HCT116 (cell line): Measurements from ENCODE around the gene STAM2.

Source experiments
- ATF3 ChIP-seq: IDR thresholded peaks from 2 replicates; pipeline ENCODE4 v1.6.1; 2012
- CEBPB ChIP-seq: IDR thresholded peaks from 2 replicates; pipeline ENCODE4 v1.6.1; 2012; ENCODE audit warnings: low read depth
- EGR1 ChIP-seq: IDR thresholded peaks from 2 replicates; pipeline ENCODE4 v1.6.1; 2012; ENCODE audit warnings: low read depth
- EZH2 ChIP-seq: fragments of 200-600 bp; sonication (generic); IDR thresholded peaks from 2 replicates; pipeline ENCODE4 v1.6.1; 2017; ENCODE audit warnings: antibody characterized with exemption, mixed run types
- POLR2A ChIP-seq: IDR thresholded peaks from 2 replicates; pipeline ENCODE4 v1.7.0; 2011; ENCODE audit warnings: borderline replicate concordance; ENCODE audit not compliant: insufficient read depth, insufficient read length; ENCODE audit errors: extremely low read depth
- POLR2AphosphoS5 ChIP-seq: IDR thresholded peaks from 2 replicates; pipeline ENCODE4 v1.6.1; 2011; ENCODE audit warnings: mild to moderate bottlenecking, low read depth, low read length, moderate library complexity
- REST ChIP-seq: IDR thresholded peaks from 2 replicates; pipeline ENCODE4 v1.6.1; 2012; ENCODE audit warnings: low read depth
- SIN3A ChIP-seq: IDR thresholded peaks from 2 replicates; pipeline ENCODE4 v1.6.1; 2012; ENCODE audit warnings: low read depth
- ZNF274 ChIP-seq: fragments of 200-500 bp; sonication (Bioruptor generic); IDR thresholded peaks from 2 replicates; pipeline ENCODE4 v1.6.1; 2014; ENCODE audit warnings: mild to moderate bottlenecking, low read depth, low read length, inconsistent platforms
- TF ChIP-seq, protein P1 (sequence below), 3 experiments: fragments of 200-600 bp in 1 of 3; sonication (generic) in 1 of 3; IDR thresholded peaks in 2 of 3; conservative IDR thresholded peaks in 1 of 3; 2 replicates each; pipeline ENCODE4 v1.5.1; 2012 to 2017; ENCODE audit warnings: low read depth in 2 of 3, low read length in 2 of 3, antibody characterized with exemption in 1 of 3, borderline replicate concordance in 1 of 3, control low read depth in 1 of 3, mild to moderate bottlenecking in 1 of 3, mixed read lengths in 1 of 3, mixed run types in 1 of 3, moderate library complexity in 1 of 3; ENCODE audit not compliant: insufficient read depth in 1 of 3

GRCh38 chr2:152068226-152068625 is 107.3 kb downstream of the STAM2 start:
- TF ChIP-seq, protein P1, sequence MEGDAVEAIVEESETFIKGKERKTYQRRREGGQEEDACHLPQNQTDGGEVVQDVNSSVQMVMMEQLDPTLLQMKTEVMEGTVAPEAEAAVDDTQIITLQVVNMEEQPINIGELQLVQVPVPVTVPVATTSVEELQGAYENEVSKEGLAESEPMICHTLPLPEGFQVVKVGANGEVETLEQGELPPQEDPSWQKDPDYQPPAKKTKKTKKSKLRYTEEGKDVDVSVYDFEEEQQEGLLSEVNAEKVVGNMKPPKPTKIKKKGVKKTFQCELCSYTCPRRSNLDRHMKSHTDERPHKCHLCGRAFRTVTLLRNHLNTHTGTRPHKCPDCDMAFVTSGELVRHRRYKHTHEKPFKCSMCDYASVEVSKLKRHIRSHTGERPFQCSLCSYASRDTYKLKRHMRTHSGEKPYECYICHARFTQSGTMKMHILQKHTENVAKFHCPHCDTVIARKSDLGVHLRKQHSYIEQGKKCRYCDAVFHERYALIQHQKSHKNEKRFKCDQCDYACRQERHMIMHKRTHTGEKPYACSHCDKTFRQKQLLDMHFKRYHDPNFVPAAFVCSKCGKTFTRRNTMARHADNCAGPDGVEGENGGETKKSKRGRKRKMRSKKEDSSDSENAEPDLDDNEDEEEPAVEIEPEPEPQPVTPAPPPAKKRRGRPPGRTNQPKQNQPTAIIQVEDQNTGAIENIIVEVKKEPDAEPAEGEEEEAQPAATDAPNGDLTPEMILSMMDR (IDR thresholded peaks at IDR 0.05 in 2 of 3, conservative IDR thresholded peaks at IDR 0.05 in 1 of 3; ENCODE audit: borderline replicate concordance in 1 of 3, insufficient read depth in 1 of 3, low read depth in 2 of 3, low read length in 2 of 3) = no peak
- no peak for TF ChIP-seq POLR2AphosphoS5
- no peak for TF ChIP-seq REST
- no peak for TF ChIP-seq SIN3A
- no peak for TF ChIP-seq ATF3
- TF ChIP-seq EGR1 = no peak
- no peak for TF ChIP-seq CEBPB
- no peak for TF ChIP-seq ZNF274
- no peak for TF ChIP-seq POLR2A
- no peak for TF ChIP-seq EZH2
